K562 (cell line): ENCODE data around the gene ACER3. TPM values are rescaled to one million over a fixed set of nuclear protein-coding genes. Genes with fewer than 3 reads are reported as not detected.

Source experiments
- ARID1B ChIP-seq: fragments of 450-650 bp; IDR thresholded peaks from 2 replicates; pipeline ENCODE4 v1.6.1; 2016; ENCODE audit warnings: antibody characterized with exemption, mild to moderate bottlenecking, inconsistent platforms
- DACH1 ChIP-seq: fragments of 450-650 bp; IDR thresholded peaks from 2 replicates; pipeline ENCODE4 v1.6.1; 2018; ENCODE audit not compliant: partially characterized antibody
- GABPB2 ChIP-seq: fragments of 250-450 bp; sonication (Bioruptor Pico); conservative IDR thresholded peaks from 2 replicates; pipeline ENCODE4 v1.5.1; 2021; ENCODE audit warnings: mild to moderate bottlenecking
- MGA ChIP-seq: fragments of 450-650 bp; IDR thresholded peaks from 2 replicates; pipeline ENCODE4 v1.6.1; 2016; ENCODE audit warnings: mild to moderate bottlenecking, moderate library complexity
- MITF ChIP-seq: IDR thresholded peaks from 2 replicates; pipeline ENCODE4 v1.6.1; 2014; ENCODE audit warnings: antibody characterized with exemption
- RBM15 ChIP-seq: fragments of 200-400 bp; formaldehyde crosslinking; IDR thresholded peaks from 2 replicates; pipeline ENCODE4 v1.6.1; 2018; ENCODE audit warnings: mild to moderate bottlenecking, low read length, moderate library complexity; ENCODE audit not compliant: insufficient read depth
- SNRNP70 ChIP-seq: fragments of 200-400 bp; formaldehyde crosslinking; optimal IDR thresholded peaks from 2 replicates; pipeline ENCODE3; 2017; ENCODE audit warnings: low read depth, low read length
- TAF1 ChIP-seq: IDR thresholded peaks from 2 replicates; pipeline ENCODE4 v1.6.1; 2011; ENCODE audit warnings: mild to moderate bottlenecking, low read length, moderate library complexity; ENCODE audit not compliant: insufficient read depth, control insufficient read depth, severe bottlenecking; ENCODE audit errors: extremely low read depth
- ZFP91 ChIP-seq: sonication (generic); formaldehyde crosslinking; IDR thresholded peaks from 2 replicates; pipeline ENCODE4 v1.8.0; 2022; ENCODE audit warnings: mild to moderate bottlenecking, missing genetic modification reagents
- ZNF143 ChIP-seq: sonication (generic); formaldehyde crosslinking; IDR thresholded peaks from 2 replicates; pipeline ENCODE4 v1.9.0; 2022; ENCODE audit warnings: mild to moderate bottlenecking, missing genetic modification reagents
- ZSCAN32 ChIP-seq: fragments of 450-650 bp; formaldehyde crosslinking; IDR thresholded peaks from 2 replicates; pipeline ENCODE4 v1.4.0; 2020; ENCODE audit warnings: mild to moderate bottlenecking, moderate library complexity
- ZZZ3 ChIP-seq: fragments of 450-650 bp; IDR thresholded peaks from 2 replicates; pipeline ENCODE4 v1.6.1; 2016; ENCODE audit warnings: antibody characterized with exemption, mild to moderate bottlenecking, moderate library complexity
- polyA plus RNA-seq, 8 experiments: library from polyadenylated mRNA; depleted of rRNA in 4 of 8; stranded (reverse) in 5 of 8; unstranded in 3 of 8; fragments of >200 nt; fragmentation: Nextera tagmentation in 2 of 8; fragmentation: Illumina TruSeq in 1 of 8; extraction: Ambion mirVana in 2 of 8; extraction: Trizol in 1 of 8; gene quantifications; 2 replicates each; pipeline versions ENCODE4 v1.2.1 to v1.2.3, GENCODE V29; 2011 to 2014; ENCODE audit warnings: inconsistent platforms in 1 of 8, missing spikeins in 1 of 8
- total RNA-seq, 7 experiments: library from RNA; depleted of rRNA in 6 of 7; stranded (reverse); fragments of >200 nt in 6 of 7; fragmentation: Illumina TruSeq in 2 of 7; extraction: Trizol in 2 of 7; gene quantifications; 2 replicates each; pipeline versions ENCODE4 v1.2.1 to v1.2.3, GENCODE V29; 2011 to 2021; ENCODE audit warnings: low replicate concordance in 1 of 7

The ACER3 gene
- total and polyA plus RNA-seq, 9 of the 15 experiments (the other 6 are each of a cell fraction or from before 2014, with no cell fraction given), result 2.0 to 23.8 (median 9.5) TPM

GRCh38 chr11:77060234-77060633 is 199.5 kb downstream of the ACER3 start (continued):
- TF ChIP-seq MGA (no peak), ZNF143 (CRISPR knock-in tag) (no peak), ZZZ3 (no peak), ARID1B (no peak), GABPB2 (CRISPR knock-in tag) (no peak), RBM15 (no peak), MITF (no peak), ZFP91 (CRISPR knock-in tag) (no peak), DACH1 (no peak), ZSCAN32 (CRISPR knock-in tag) (no peak), TAF1 (no peak), SNRNP70 (no peak)
